H9 (cell line): ENCODE measurements around the gene LPAR1. TPM values are rescaled to one million over a fixed set of nuclear protein-coding genes. Genes with fewer than 3 reads are reported as not detected.

Source experiments
- DNase-seq: peaks from one replicate; pipeline ENCODE4 v3.0.0-alpha.2; 2017
- H2AFZ ChIP-seq: one replicate; pipeline ENCODE4 v1.6.1; 2013; ENCODE audit warnings: mild to moderate bottlenecking, low read length, control low read depth, moderate library complexity
- H2AK5ac ChIP-seq: 2 replicates; pipeline ENCODE4 v1.6.1; 2013; ENCODE audit warnings: low read length, control low read depth, mixed read lengths; ENCODE audit not compliant: insufficient read length
- H2BK120ac ChIP-seq: one replicate; pipeline ENCODE4 v1.6.1; 2013; ENCODE audit warnings: low read depth, mild to moderate bottlenecking, low read length, control low read depth, inconsistent platforms; ENCODE audit not compliant: poor library complexity, severe bottlenecking
- H2BK12ac ChIP-seq: 2 replicates; pipeline ENCODE4 v1.6.1; 2013; ENCODE audit warnings: low read length, control low read depth, mixed read lengths, low read depth; ENCODE audit not compliant: insufficient read length
- H2BK15ac ChIP-seq: 2 replicates; pipeline ENCODE4 v1.6.1; 2013; ENCODE audit warnings: low read depth, low read length, control low read depth
- H2BK20ac ChIP-seq: one replicate; pipeline ENCODE4 v1.6.1; 2013; ENCODE audit warnings: low read depth, mild to moderate bottlenecking, low read length, control low read depth, inconsistent platforms; ENCODE audit not compliant: poor library complexity, severe bottlenecking
- H2BK5ac ChIP-seq: 2 replicates; pipeline ENCODE4 v1.6.1; 2013; ENCODE audit warnings: low read length, control low read depth, mixed read lengths; ENCODE audit not compliant: insufficient read length
- H3K14ac ChIP-seq: 2 replicates; pipeline ENCODE4 v1.6.1; 2013; ENCODE audit warnings: low read length, control low read depth; ENCODE audit not compliant: insufficient read depth
- H3K18ac ChIP-seq: 2 replicates; pipeline ENCODE4 v1.6.1; 2013; ENCODE audit warnings: low read depth, mild to moderate bottlenecking, mixed read lengths, low read length, control low read depth; ENCODE audit not compliant: insufficient read length
- H3K23ac ChIP-seq: 2 replicates; pipeline ENCODE4 v1.6.1; 2013; ENCODE audit warnings: low read length, control low read depth, mixed read lengths, low read depth; ENCODE audit not compliant: insufficient read length
- H3K23me2 ChIP-seq: 2 replicates; pipeline ENCODE4 v1.6.1; 2013; ENCODE audit warnings: low read depth, mild to moderate bottlenecking, mixed read lengths, low read length, control low read depth; ENCODE audit not compliant: insufficient read length, poor library complexity, severe bottlenecking
- H3K27ac ChIP-seq: 2 replicates; pipeline ENCODE4 v1.5.1; 2013; ENCODE audit warnings: low read length, control low read depth, mixed read lengths, low read depth; ENCODE audit not compliant: insufficient read length
- H3K27me3 ChIP-seq: 2 replicates; pipeline ENCODE4 v1.6.1; 2013; ENCODE audit warnings: low read length, control low read depth, inconsistent platforms; ENCODE audit not compliant: insufficient read depth
- H3K4ac ChIP-seq: 2 replicates; pipeline ENCODE4 v1.6.1; 2013; ENCODE audit warnings: low read depth, mild to moderate bottlenecking, control low read depth, inconsistent platforms, low read length, moderate library complexity
- H3K4me1 ChIP-seq: 2 replicates; pipeline ENCODE4 v1.6.1; 2013; ENCODE audit warnings: low read length, control low read depth, inconsistent platforms; ENCODE audit not compliant: insufficient read depth
- H3K4me2 ChIP-seq: 2 replicates; pipeline ENCODE4 v1.6.1; 2013; ENCODE audit warnings: low read length, control low read depth, mixed read lengths; ENCODE audit not compliant: insufficient read length, insufficient read depth
- H3K56ac ChIP-seq: 2 replicates; pipeline ENCODE4 v1.6.1; 2013; ENCODE audit warnings: low read depth, mild to moderate bottlenecking, mixed read lengths, low read length, control low read depth; ENCODE audit not compliant: insufficient read length
- H3K79me1 ChIP-seq: 2 replicates; pipeline ENCODE4 v1.6.1; 2013; ENCODE audit warnings: low read depth, mild to moderate bottlenecking, moderate library complexity, low read length, control low read depth, inconsistent platforms; ENCODE audit not compliant: insufficient read depth, poor library complexity, severe bottlenecking
- H3K79me2 ChIP-seq: 2 replicates; pipeline ENCODE4 v1.6.1; 2013; ENCODE audit warnings: low read length, control low read depth, inconsistent platforms; ENCODE audit not compliant: insufficient read depth
- H3K9ac ChIP-seq: 2 replicates; pipeline ENCODE4 v1.6.1; 2013; ENCODE audit warnings: low read length, control low read depth, mixed read lengths; ENCODE audit not compliant: insufficient read length; ENCODE audit errors: extremely low read depth
- H3K9me3 ChIP-seq: one replicate; pipeline ENCODE4 v1.6.1; 2013; ENCODE audit warnings: low read depth, low read length, inconsistent platforms; ENCODE audit not compliant: control insufficient read depth
- H3T11ph ChIP-seq: one replicate; pipeline ENCODE4 v1.6.1; 2013; ENCODE audit warnings: mild to moderate bottlenecking, low read length, control low read depth, inconsistent platforms
- H4K20me1 ChIP-seq: one replicate; pipeline ENCODE4 v1.6.1; 2013; ENCODE audit not compliant: control insufficient read depth, insufficient read length, insufficient read depth
- H4K5ac ChIP-seq: 2 replicates; pipeline ENCODE4 v1.6.1; 2013; ENCODE audit warnings: low read depth, mild to moderate bottlenecking, mixed read lengths, low read length, control low read depth; ENCODE audit not compliant: insufficient read length
- H4K8ac ChIP-seq: replicated peaks from 2 replicates; pipeline ENCODE4 v1.6.1; 2013; ENCODE audit warnings: low read length, control low read depth, mixed read lengths, low read depth; ENCODE audit not compliant: insufficient read length
- H4K91ac ChIP-seq: 2 replicates; pipeline ENCODE4 v1.6.1; 2013; ENCODE audit warnings: low read depth, mild to moderate bottlenecking, moderate library complexity, mixed read lengths, low read length, control low read depth; ENCODE audit not compliant: insufficient read length
- H3K27ac Mint-ChIP-seq, 3 experiments: 2 replicates in 2 of 3; 3 replicates in 1 of 3; pipeline ENCODE4 v1.8.0; 2020 to 2021; ENCODE audit warnings: mixed read lengths in 3 of 3, mild to moderate bottlenecking in 1 of 3, moderate library complexity in 1 of 3
- H3K27me3 Mint-ChIP-seq: 2 replicates; pipeline ENCODE4 v1.8.0; 2021; ENCODE audit warnings: low read depth, mild to moderate bottlenecking, moderate library complexity, mixed read lengths
- H3K36me3 Mint-ChIP-seq, 3 experiments: 2 replicates in 2 of 3; 3 replicates in 1 of 3; pipeline ENCODE4 v1.8.0; 2020 to 2021; ENCODE audit warnings: low read depth in 3 of 3, mixed read lengths in 3 of 3; ENCODE audit not compliant: insufficient read depth in 1 of 3
- H3K4me1 Mint-ChIP-seq, 2 experiments: 2 replicates each; pipeline ENCODE4 v1.8.0; 2020; ENCODE audit warnings: mixed read lengths in 2 of 2
- H3K4me3 Mint-ChIP-seq, 2 experiments: 2 replicates in 1 of 2; 3 replicates in 1 of 2; pipeline ENCODE4 v1.8.0; 2020 to 2021; ENCODE audit warnings: mild to moderate bottlenecking in 2 of 2, mixed read lengths in 2 of 2, moderate library complexity in 1 of 2
- H3K9me3 Mint-ChIP-seq, 2 experiments: 2 replicates in 1 of 2; 3 replicates in 1 of 2; pipeline ENCODE4 v1.8.0; 2020; ENCODE audit warnings: mild to moderate bottlenecking in 2 of 2, mixed read lengths in 2 of 2, moderate library complexity in 1 of 2
- WGBS: extraction: QIAGEN DNeasy Blood & Tissue Kit; methylation state at CpG from one replicate; pipeline ENCODE4 v1.1.7; 2013; ENCODE audit warnings: missing lambda C conversion rate, low lambda C conversion rate, mixed read lengths; ENCODE audit not compliant: insufficient read length; ENCODE audit errors: extremely low coverage; 5-methylcytosine and 5-hydroxymethylcytosine counted together
- total RNA-seq: library from RNA; stranded (reverse); gene quantifications from 2 replicates; pipeline ENCODE4 v1.2.1, GENCODE V29; 2021
- TF ChIP-seq, protein P1 (sequence below): fragments of 200-600 bp; sonication (generic); conservative IDR thresholded peaks from 3 replicates; pipeline ENCODE4 v1.8.0; 2021; ENCODE audit warnings: antibody characterized with exemption, mild to moderate bottlenecking

LPAR1 gene
- total RNA-seq, 1 experiment from 2014 or later, result 1.3 TPM

DNA sequence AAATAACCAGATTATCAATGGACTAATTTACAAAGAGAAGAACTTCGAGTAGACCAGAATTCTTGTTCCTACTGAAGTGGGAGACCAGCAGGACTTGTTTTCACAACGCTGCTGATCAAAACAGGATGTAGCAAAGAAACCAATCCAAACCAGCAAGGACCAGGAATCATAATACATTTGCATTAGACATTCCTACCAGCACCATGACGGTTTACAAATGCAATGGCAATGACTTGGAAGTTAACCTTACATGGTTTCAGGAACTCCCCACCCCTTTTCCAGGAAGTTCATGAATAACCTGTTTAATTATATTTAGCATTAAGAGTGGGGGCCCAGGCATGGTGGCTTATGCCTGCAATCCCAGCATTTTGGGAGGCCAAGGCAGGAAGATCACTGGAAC, 100.0 kb downstream of the LPAR1 start:
- Mint-ChIP-seq H3K27me3 (no peaks in the 10 kb centered on the region), H3K27ac (no peak overlapping the region), H3K4me1 (no peaks in the 10 kb centered on the region), H3K4me3 (no peak overlapping the region), H3K9me3 (no peaks in the 10 kb centered on the region), H3K36me3 (peaks cover 0 to 5% (median 0%) of the 10 kb centered on the region in 3 experiments; a peak in 3 of 7 replicates)
- WGBS, result no CpG with 5 or more reads among the region's 3 CpGs
- Histone ChIP-seq H3K4me1 (no peaks in the 10 kb centered on the region), H2BK5ac (no peak overlapping the region), H2AFZ (no peak overlapping the region), H2BK20ac (no peak overlapping the region), H3K56ac (no peak overlapping the region), H3K27ac (no peak overlapping the region), H3K18ac (no peak overlapping the region), H2AK5ac (no peak overlapping the region), H3K4me2 (no peak overlapping the region), H3K4ac (no peak overlapping the region), H2BK12ac (no peak overlapping the region), H3K79me1 (no peaks in the 10 kb centered on the region), H3K23me2 (no peaks in the 10 kb centered on the region), H2BK120ac (no peak overlapping the region), H3K9ac (no peak overlapping the region), H4K91ac (no peak overlapping the region), H3K27me3 (no peaks in the 10 kb centered on the region), H3K79me2 (no peaks in the 10 kb centered on the region), H2BK15ac (no peak overlapping the region), H3K9me3 (no peaks in the 10 kb centered on the region), H3K23ac (no peak overlapping the region), H3K14ac (no peak overlapping the region), H4K8ac (no peak overlapping the region), H3T11ph (no peak overlapping the region), H4K20me1 (no peaks in the 10 kb centered on the region), H4K5ac (no peak overlapping the region)
- TF ChIP-seq, protein P1, sequence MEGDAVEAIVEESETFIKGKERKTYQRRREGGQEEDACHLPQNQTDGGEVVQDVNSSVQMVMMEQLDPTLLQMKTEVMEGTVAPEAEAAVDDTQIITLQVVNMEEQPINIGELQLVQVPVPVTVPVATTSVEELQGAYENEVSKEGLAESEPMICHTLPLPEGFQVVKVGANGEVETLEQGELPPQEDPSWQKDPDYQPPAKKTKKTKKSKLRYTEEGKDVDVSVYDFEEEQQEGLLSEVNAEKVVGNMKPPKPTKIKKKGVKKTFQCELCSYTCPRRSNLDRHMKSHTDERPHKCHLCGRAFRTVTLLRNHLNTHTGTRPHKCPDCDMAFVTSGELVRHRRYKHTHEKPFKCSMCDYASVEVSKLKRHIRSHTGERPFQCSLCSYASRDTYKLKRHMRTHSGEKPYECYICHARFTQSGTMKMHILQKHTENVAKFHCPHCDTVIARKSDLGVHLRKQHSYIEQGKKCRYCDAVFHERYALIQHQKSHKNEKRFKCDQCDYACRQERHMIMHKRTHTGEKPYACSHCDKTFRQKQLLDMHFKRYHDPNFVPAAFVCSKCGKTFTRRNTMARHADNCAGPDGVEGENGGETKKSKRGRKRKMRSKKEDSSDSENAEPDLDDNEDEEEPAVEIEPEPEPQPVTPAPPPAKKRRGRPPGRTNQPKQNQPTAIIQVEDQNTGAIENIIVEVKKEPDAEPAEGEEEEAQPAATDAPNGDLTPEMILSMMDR, result no peak
- DNase-seq, result no peak
